GM21515 (cell line): ENCODE results near the gene RAB33B.

Experiments used
- ATAC-seq: cut with Tn5 transposase; IDR thresholded peaks from one replicate; pipeline ENCODE4 v1.9.1; 2021; ENCODE audit not compliant: unreplicated experiment

Gene RAB33B

GRCh38 chr4:139503622-139504166, 49.8 kb downstream of the RAB33B start:
- ATAC-seq = no peak

DNA sequence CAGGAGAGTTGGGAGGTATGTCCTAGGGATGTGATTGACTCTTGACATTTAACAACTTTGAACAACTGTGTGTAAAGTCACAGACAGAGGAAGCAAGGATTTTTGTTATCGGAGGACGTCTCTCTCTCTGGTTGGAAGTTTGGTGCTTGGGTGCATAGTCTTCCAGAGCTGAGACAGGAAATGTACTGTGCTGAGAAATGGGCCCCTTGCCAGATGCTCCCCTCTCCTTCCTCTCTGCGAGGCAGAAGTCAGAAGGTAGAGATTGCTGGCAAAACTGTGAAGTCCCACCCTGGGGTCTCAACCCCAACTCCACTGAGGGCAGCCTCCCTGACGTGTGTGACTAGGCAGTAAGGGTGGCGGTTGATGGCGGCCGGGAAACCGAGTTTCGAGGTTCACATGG, 52.9 kb downstream of the RAB33B start:
- no peak for ATAC-seq

- no peak for ATAC-seq
Measured at GRCh38 chr4:139508581-139509237, 54.8 kb downstream of the RAB33B start.

GRCh38 chr4:139509727-139510410, 55.9 kb downstream of the RAB33B start:
- ATAC-seq = no peak

DNA sequence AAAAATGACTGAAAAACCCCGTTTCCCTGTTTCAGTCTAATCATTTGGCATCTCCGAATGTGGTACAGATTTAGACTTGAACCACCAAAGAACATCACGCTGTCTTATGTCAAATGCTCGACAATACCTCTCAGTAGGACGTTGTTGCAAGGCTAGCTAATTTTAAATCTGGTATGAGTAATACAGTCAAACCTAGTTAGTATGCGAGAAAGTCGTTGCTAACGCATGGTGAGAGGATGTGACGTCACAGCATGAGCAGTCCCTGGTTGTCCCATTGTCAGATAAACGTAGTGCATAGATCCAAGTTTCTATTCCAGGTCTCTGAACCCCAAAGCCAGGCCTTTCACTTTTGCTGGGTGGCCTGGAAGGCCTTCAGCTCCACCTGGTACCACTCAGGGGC, 57.4 kb downstream of the RAB33B start:
- ATAC-seq = no peak

GRCh38 chr4:139514382-139515059, 60.6 kb downstream of the RAB33B start:
- ATAC-seq = no peak

GRCh38 chr4:139515531-139515958, 61.6 kb downstream of the RAB33B start:
- ATAC-seq = no peak

- peak; percentile 56 for ATAC-seq
Measured at GRCh38 chr4:139521754-139522401, 68.0 kb downstream of the RAB33B start.

GRCh38 chr4:139522457-139522856, 68.5 kb downstream of the RAB33B start:
- ATAC-seq = peak; percentile 24

- no peak for ATAC-seq
Measured at GRCh38 chr4:139523076-139523475, 69.2 kb downstream of the RAB33B start.

DNA sequence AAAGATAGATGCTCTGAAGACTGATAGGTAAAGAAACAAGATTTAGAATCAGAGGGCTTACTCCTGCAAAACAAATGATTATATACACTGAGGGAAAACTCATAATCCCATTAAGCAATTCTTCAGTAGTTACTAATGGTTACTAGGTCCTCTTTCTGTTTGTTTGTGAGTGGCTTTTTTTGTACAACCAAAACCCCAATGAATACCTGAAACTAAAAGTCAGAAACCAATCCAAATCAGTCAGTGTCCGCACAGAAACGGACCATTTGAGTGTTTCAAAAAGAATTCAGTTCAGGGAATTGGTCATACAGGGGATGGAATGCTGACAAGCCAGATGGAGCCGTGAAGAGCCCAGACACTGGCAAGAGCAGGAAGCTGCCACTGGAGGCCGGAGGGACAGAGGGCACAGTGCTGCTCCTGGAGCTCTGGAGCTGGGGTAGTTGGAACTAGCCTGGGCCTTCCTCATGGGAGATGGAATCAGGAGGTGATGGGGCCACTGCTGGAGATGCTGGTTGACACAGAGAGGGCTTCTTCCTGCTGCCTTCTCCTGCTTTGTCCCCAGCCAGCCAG, 70.2 kb downstream of the RAB33B start:
- ATAC-seq = peak; percentile 39

GRCh38 chr4:139525414-139525813, 71.5 kb downstream of the RAB33B start:
- ATAC-seq = peak; percentile 41
